SU-DHL-6 (cell line): ENCODE results near the gene SLC38A6.

Experiments
- CTCF ChIP-seq: fragments of 200-600 bp; sonication (generic); IDR thresholded peaks from one replicate; pipeline ENCODE4 v1.5.1; 2017; ENCODE audit warnings: antibody characterized with exemption, mild to moderate bottlenecking, low read length, moderate library complexity; ENCODE audit not compliant: insufficient read depth, poor library complexity, severe bottlenecking
- EZH2phosphoT487 ChIP-seq: fragments of 200-600 bp; sonication (generic), shearing (Covaris generic); conservative IDR thresholded peaks from 2 replicates; pipeline ENCODE4 v1.6.1; 2018; ENCODE audit warnings: mild to moderate bottlenecking, antibody characterized with exemption, low read length, moderate library complexity, mixed read lengths

GRCh38 chr14:60972295-60972694 is 8.8 kb upstream of the SLC38A6 start:
- TF ChIP-seq CTCF (no peak), EZH2phosphoT487 (no peak)
